ENCODE data around the gene C4BPA. TPM values are rescaled to one million over a fixed set of nuclear protein-coding genes. Genes with fewer than 3 reads are reported as not detected.

C4BPA gene
- total RNA-seq, 1 donor: not detected

DNA sequence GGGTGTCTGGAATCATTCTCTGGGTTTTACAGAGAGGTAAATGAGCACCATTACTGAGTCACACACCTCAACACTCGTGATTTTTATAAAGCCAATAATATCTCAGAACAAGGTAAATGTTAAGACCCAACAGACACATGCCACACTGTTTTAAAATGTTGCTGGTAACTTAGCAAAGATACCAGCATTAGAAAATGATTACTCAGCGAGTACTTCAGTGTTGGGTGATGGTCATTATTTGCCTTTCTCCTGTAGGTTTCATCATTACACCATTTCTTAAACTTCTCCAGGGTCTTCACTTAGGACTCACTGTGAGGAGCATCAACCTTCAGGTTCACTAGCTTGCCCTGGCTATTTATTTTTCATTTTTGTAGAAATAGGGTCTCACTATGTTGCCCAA, 22.2 kb upstream of the C4BPA start:
- no peak for DNase-seq (ENCODE audit: low read depth)
- TF ChIP-seq, protein P1, sequence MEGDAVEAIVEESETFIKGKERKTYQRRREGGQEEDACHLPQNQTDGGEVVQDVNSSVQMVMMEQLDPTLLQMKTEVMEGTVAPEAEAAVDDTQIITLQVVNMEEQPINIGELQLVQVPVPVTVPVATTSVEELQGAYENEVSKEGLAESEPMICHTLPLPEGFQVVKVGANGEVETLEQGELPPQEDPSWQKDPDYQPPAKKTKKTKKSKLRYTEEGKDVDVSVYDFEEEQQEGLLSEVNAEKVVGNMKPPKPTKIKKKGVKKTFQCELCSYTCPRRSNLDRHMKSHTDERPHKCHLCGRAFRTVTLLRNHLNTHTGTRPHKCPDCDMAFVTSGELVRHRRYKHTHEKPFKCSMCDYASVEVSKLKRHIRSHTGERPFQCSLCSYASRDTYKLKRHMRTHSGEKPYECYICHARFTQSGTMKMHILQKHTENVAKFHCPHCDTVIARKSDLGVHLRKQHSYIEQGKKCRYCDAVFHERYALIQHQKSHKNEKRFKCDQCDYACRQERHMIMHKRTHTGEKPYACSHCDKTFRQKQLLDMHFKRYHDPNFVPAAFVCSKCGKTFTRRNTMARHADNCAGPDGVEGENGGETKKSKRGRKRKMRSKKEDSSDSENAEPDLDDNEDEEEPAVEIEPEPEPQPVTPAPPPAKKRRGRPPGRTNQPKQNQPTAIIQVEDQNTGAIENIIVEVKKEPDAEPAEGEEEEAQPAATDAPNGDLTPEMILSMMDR (IDR thresholded peaks at IDR 0.05; ENCODE audit: insufficient read depth, low read depth, low read length): no peak
- H3K4me3 ChIP-seq (ENCODE audit: low read depth, low read length): no peak overlapping the region

DNA sequence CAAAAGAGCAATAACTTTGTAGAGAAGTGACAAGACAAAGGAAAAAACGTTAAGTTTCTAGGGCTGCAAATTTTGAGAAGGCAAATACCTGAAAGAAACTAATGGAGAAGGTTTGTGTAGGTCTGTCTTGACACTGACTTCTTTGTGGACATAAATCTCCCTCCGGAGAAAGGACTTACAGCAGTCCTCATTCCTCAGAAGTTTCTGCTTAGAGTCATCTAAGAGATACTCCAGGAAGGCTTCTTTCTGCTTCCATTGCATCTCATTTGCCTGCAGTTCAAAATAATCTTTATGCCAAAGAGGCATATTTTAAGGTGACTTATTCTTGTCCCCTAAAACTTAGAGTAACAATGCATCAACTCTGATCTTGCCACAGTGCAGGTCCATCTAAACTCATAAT, 19.8 kb upstream of the C4BPA start:
- peak; percentile 10 for DNase-seq (ENCODE audit: low read depth)
- TF ChIP-seq, protein P1 (IDR thresholded peaks at IDR 0.05; ENCODE audit: insufficient read depth, low read depth, low read length): no peak
- H3K4me3 ChIP-seq (ENCODE audit: low read depth, low read length): no peak overlapping the region

DNA sequence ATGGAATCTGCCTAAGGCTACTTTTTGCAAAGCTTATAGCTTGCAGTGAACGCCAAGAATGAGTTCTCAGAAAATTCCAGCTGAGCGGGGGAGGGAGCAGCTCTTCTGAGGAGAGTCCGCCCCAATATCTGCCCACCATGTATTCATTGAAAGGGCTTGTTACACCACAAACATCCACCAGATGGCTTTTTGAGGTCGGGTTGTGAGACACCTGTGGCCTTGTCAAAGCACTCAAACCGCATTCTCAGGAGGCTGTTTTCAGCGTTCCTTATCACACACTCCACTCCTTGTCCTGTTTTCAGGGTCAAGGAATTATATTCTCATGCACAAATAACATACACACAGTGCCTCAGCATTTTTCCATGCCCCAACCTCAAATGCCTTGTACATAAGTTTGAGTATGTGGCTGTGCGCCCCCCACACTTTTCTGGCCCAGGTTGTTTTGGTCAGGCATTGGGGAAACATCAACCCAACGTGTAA, 19.3 kb upstream of the C4BPA start:
- DNase-seq (ENCODE audit: low read depth): peak; percentile 85
- TF ChIP-seq, protein P1 (IDR thresholded peaks at IDR 0.05; ENCODE audit: insufficient read depth, low read depth, low read length): peak; percentile 64
- H3K4me3 ChIP-seq (ENCODE audit: low read depth, low read length): no peak overlapping the region

- TF ChIP-seq, protein P1 (IDR thresholded peaks at IDR 0.05; ENCODE audit: insufficient read depth, low read depth, low read length): no peak
- H3K4me3 ChIP-seq (ENCODE audit: low read depth, low read length): no peak overlapping the region
- no peak for DNase-seq (ENCODE audit: low read depth)
These were observed 18.1 kb upstream of the C4BPA start for GRCh38 chr1:207085887-207086286.

GRCh38 chr1:207088161-207088560, 15.9 kb upstream of the C4BPA start:
- H3K4me3 ChIP-seq (ENCODE audit: low read depth, low read length): no peak overlapping the region
- peak; percentile 55 for DNase-seq (ENCODE audit: low read depth)
- TF ChIP-seq, protein P1 (IDR thresholded peaks at IDR 0.05; ENCODE audit: insufficient read depth, low read depth, low read length): no peak

- TF ChIP-seq, protein P1 (IDR thresholded peaks at IDR 0.05; ENCODE audit: insufficient read depth, low read depth, low read length): no peak
- H3K4me3 ChIP-seq (ENCODE audit: low read depth, low read length): peak within 1 kb of the TSS; percentile 41
- DNase-seq (ENCODE audit: low read depth): peak; percentile 61
These were observed 15.1 kb upstream of the C4BPA start, which contains the start of gene C4BPB for GRCh38 chr1:207088701-207089626. Gene C4BPB (plus strand): TSS chr1:207088860. CDS start chr1:207089532, 672 bp downstream.

Measured in fibroblast of villous mesenchyme (primary cell).